Heart left ventricle (tissue), 16 donors: ENCODE measurements around the gene SORCS2. TPM values are rescaled to one million over a fixed set of nuclear protein-coding genes. Genes with fewer than 3 reads are reported as not detected.

Experiments
- ATAC-seq, 4 donors: fragments of 200-7000 bp; cut with Tn5 transposase; one replicate each; pipeline ENCODE4 v1.9.1; 2020 to 2022; ENCODE audit warnings: moderate library complexity in 4 of 4, mild to moderate bottlenecking in 3 of 4, moderate number of reproducible peaks in 1 of 4
- DNase-seq, 5 donors: peaks; one replicate each; pipeline ENCODE4 v3.0.0-alpha.2; 2020
- H3K27ac ChIP-seq, 12 donors: fragments of 200-600 bp; sonication (generic) in 4 of 12; one replicate each; pipeline versions ENCODE4 v1.5.0 to v1.8.0; 2016 to 2022; ENCODE audit warnings: mild to moderate bottlenecking in 2 of 12
- H3K27me3 ChIP-seq, 9 donors: fragments of 200-600 bp; sonication (generic) in 2 of 9; one replicate each; pipeline versions ENCODE4 v1.5.1 to v1.8.0; 2016 to 2022; ENCODE audit warnings: mild to moderate bottlenecking in 3 of 9
- H3K36me3 ChIP-seq, 9 donors: fragments of 200-600 bp; sonication (generic) in 2 of 9; one replicate each; pipeline versions ENCODE4 v1.5.0 to v1.8.0; 2018 to 2022; ENCODE audit warnings: mild to moderate bottlenecking in 2 of 9
- H3K4me1 ChIP-seq, 12 donors: fragments of 200-600 bp; sonication (generic) in 4 of 12; one replicate each; pipeline versions ENCODE4 v1.5.0 to v1.8.0; 2016 to 2022; ENCODE audit warnings: mild to moderate bottlenecking in 3 of 12
- H3K4me3 ChIP-seq, 12 donors: fragments of 200-600 bp; sonication (generic) in 4 of 12; one replicate each; pipeline versions ENCODE4 v1.5.0 to v1.8.0; 2017 to 2022; ENCODE audit warnings: mild to moderate bottlenecking in 9 of 12, moderate library complexity in 4 of 12
- H3K9me3 ChIP-seq, 12 donors: fragments of 200-600 bp; sonication (generic) in 4 of 12; one replicate each; pipeline versions ENCODE4 v1.5.0 to v1.8.0; 2016 to 2022; ENCODE audit warnings: mild to moderate bottlenecking in 1 of 12
- POLR2A ChIP-seq, 2 donors: fragments of 450-650 bp; IDR thresholded peaks; one replicate each; pipeline ENCODE4 v1.6.1; 2017; ENCODE audit warnings: antibody characterized with exemption in 2 of 2, mild to moderate bottlenecking in 2 of 2, moderate library complexity in 2 of 2
- WGBS, 4 donors: extraction: QIAGEN DNeasy Blood & Tissue Kit in 2 of 4; methylation state at CpG; one replicate each; pipeline versions ENCODE4 v1.1.5 to v1.1.7; 2013 to 2018; 5-methylcytosine and 5-hydroxymethylcytosine counted together
- intact Hi-C, 10 donors: fragments of 100-400 bp; cut with DNase I; formaldehyde crosslinking; loops; one replicate each; pipeline versions ENCODE4 v1.11.1 to v1.14.2; 2022
- polyA plus RNA-seq, 2 donors: library from polyadenylated mRNA; stranded (reverse); fragments of 200-250 nt; gene quantifications; one replicate each; pipeline ENCODE4 v1.2.3, GENCODE V29; 2013
- total RNA-seq, 9 donors: library from RNA; depleted of rRNA in 2 of 9; stranded (reverse); fragments of >200 nt in 2 of 9; fragmentation: NEBNext Ultra II Directional in 3 of 9; extraction: Animal tissue kit (Norgen Biotek cat#: 25700) in 3 of 9; gene quantifications; one replicate each; pipeline versions ENCODE4 v1.1.0 to v1.2.4, GENCODE V29; 2016 to 2023
- TF ChIP-seq, protein P1 (sequence below), 12 donors: fragments of 200-600 bp; sonication (generic) in 4 of 12; IDR thresholded peaks; one replicate each; pipeline versions ENCODE4 v1.5.0 to v1.8.0; 2018 to 2022; ENCODE audit warnings: antibody characterized with exemption in 12 of 12, mild to moderate bottlenecking in 5 of 12
- donor health status: ischemic (EF 13 %, LVEDD 7.1; RV severe dilation, severe dysfunction).
- donor health status: healthy with polysubstance abuse.
- donor health status: DM: no; HTN: yes; CAD: no.
- donor health status: DM: no; HTN: no; CAD: no.
- donor health status: ischemic (EF 25% LVEDD 6.9; RV normal size, moderate dysfunction).
- donor health status: ischemic (EF 25% LVEDD 5.7; RV mildly dilated, moderate dysfunction).
- donor health status: healthy.
- donor health status: DM: yes; HTN: yes; CAD: no.
- donor health status: ischemic (EF 35%, LVEDD 5.7; RV mildly dilated, moderate dysfunction).
- donor health status: nonischemic (EF 11% LVEDD 7.7; RV severe dilation, severe dysfunction).
- donor health status: DM: yes; HTN: yes; CAD: no.
- donor health status: PGD.
- donor health status: ischemic (EF 29% LVEDD 5.4; RV normal size, mild dysfunction).
- donor health status: nonischemic (EF 23%, LVEDD 6.1; RV moderate dilation, normal function).

The SORCS2 gene
- total and polyA plus RNA-seq, 11 donors: 0.28 to 5.5 (median 2.4) TPM

GRCh38 chr4:7201420-7202305 is 9.3 kb downstream of the SORCS2 start:
- ATAC-seq: peak in 1 of 4 donors; percentile 20
- peak in 1 of 5 donors; percentile 47 for DNase-seq
- H3K36me3 ChIP-seq: no peaks in the 10 kb centered on the region
- TF ChIP-seq, protein P1, sequence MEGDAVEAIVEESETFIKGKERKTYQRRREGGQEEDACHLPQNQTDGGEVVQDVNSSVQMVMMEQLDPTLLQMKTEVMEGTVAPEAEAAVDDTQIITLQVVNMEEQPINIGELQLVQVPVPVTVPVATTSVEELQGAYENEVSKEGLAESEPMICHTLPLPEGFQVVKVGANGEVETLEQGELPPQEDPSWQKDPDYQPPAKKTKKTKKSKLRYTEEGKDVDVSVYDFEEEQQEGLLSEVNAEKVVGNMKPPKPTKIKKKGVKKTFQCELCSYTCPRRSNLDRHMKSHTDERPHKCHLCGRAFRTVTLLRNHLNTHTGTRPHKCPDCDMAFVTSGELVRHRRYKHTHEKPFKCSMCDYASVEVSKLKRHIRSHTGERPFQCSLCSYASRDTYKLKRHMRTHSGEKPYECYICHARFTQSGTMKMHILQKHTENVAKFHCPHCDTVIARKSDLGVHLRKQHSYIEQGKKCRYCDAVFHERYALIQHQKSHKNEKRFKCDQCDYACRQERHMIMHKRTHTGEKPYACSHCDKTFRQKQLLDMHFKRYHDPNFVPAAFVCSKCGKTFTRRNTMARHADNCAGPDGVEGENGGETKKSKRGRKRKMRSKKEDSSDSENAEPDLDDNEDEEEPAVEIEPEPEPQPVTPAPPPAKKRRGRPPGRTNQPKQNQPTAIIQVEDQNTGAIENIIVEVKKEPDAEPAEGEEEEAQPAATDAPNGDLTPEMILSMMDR (IDR thresholded peaks at IDR 0.05): no peak
- no peak for TF ChIP-seq POLR2A (IDR thresholded peaks at IDR 0.05)
- peaks cover 0 to 17% (median 8%) of the 10 kb centered on the region in 12 donors for H3K4me1 ChIP-seq
- peaks cover 0 to 4% (median 0%) of the 10 kb centered on the region in 9 donors for H3K27me3 ChIP-seq
- WGBS, 4 donors: 52 to 68% (median 56%) methylated on average over 22 to 29 of the region's 29 CpGs
- no peak overlapping the region for H3K4me3 ChIP-seq
- H3K27ac ChIP-seq: no peak overlapping the region
- no peaks in the 10 kb centered on the region for H3K9me3 ChIP-seq
- intact Hi-C loops: no loop called here

- H3K27ac ChIP-seq: no peak overlapping the region
- no peak for DNase-seq
- TF ChIP-seq, protein P1 (IDR thresholded peaks at IDR 0.05): no peak
- no peak for TF ChIP-seq POLR2A (IDR thresholded peaks at IDR 0.05)
- peaks cover 0 to 2% (median 0%) of the 10 kb centered on the region in 9 donors for H3K27me3 ChIP-seq
- H3K4me3 ChIP-seq: no peak overlapping the region
- no peak for ATAC-seq
- WGBS, 4 donors: 66 to 73% (median 71%) methylated on average over 8 of the region's 8 CpGs
- H3K9me3 ChIP-seq: no peaks in the 10 kb centered on the region
- H3K36me3 ChIP-seq: no peaks in the 10 kb centered on the region
- intact Hi-C loops: no loop called here
- H3K4me1 ChIP-seq: peaks cover 0 to 24% (median 14%) of the 10 kb centered on the region in 12 donors
These were observed 10.1 kb downstream of the SORCS2 start for GRCh38 chr4:7202411-7202810.

DNA sequence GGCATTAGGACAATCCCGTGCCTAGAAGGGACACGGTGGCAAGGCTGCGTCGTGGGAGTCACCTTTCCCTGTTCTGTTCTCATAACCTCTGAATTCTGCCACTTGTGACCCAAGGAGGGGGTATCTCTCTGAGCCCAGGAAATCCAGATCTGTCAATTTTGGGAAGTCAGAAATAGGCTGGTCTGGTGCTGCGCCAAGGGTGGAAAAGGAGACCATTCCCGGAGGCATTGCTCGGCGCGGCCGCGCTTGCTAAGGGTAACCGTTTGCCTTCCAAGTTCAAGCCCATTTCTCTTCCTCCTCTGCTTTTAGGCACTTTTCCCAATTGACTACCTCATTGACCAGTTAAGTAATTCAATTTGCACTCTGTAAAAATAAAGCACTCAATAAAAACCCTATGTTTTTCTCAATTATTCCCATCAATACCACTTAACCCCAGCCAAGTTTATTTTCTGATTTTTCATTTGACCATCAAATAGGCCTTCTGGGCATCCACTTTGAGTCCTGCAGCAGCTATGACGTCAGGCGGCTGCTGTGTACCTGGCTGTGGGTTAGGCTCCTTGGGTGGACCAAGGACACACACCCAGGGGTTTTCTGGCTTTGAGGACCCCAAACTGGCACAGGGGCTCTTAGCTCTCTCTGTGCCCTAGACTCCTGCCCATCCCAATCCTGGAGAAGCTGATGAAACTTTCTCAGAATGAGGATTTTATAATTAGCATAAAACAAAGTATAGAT is 12.5 kb downstream of the SORCS2 start:
- no peak overlapping the region for H3K4me3 ChIP-seq
- intact Hi-C loops: loop anchor here in 2 of 10 donors (5.0 kb wide), 2 partner anchors 52 to 87 kb away; no protein-coding TSS in a partner anchor
- ATAC-seq: no peak
- peaks cover 0 to 2% (median 0%) of the 10 kb centered on the region in 9 donors for H3K27me3 ChIP-seq
- peaks cover 0 to 34% (median 19%) of the 10 kb centered on the region in 12 donors for H3K4me1 ChIP-seq
- H3K9me3 ChIP-seq: no peaks in the 10 kb centered on the region
- H3K36me3 ChIP-seq: no peaks in the 10 kb centered on the region
- 76 to 89% (median 81%) methylated on average over 14 of the region's 14 CpGs for WGBS, 4 donors
- no peak overlapping the region for H3K27ac ChIP-seq
- no peak for TF ChIP-seq POLR2A (IDR thresholded peaks at IDR 0.05)
- TF ChIP-seq, protein P1 (IDR thresholded peaks at IDR 0.05): no peak
- DNase-seq: peak in 1 of 5 donors; percentile 51
